SH-SY5Y (cell line): Measurements from ENCODE around the gene LIN37.

ENCODE experiments used
- GATA2 ChIP-seq: IDR thresholded peaks from 2 replicates; pipeline ENCODE4 v1.6.1; 2011; ENCODE audit warnings: mild to moderate bottlenecking, low read depth, low read length
- GATA3 ChIP-seq: IDR thresholded peaks from 2 replicates; pipeline ENCODE4 v1.6.1; 2011; ENCODE audit warnings: low read depth, mild to moderate bottlenecking, low read length, moderate library complexity

DNA sequence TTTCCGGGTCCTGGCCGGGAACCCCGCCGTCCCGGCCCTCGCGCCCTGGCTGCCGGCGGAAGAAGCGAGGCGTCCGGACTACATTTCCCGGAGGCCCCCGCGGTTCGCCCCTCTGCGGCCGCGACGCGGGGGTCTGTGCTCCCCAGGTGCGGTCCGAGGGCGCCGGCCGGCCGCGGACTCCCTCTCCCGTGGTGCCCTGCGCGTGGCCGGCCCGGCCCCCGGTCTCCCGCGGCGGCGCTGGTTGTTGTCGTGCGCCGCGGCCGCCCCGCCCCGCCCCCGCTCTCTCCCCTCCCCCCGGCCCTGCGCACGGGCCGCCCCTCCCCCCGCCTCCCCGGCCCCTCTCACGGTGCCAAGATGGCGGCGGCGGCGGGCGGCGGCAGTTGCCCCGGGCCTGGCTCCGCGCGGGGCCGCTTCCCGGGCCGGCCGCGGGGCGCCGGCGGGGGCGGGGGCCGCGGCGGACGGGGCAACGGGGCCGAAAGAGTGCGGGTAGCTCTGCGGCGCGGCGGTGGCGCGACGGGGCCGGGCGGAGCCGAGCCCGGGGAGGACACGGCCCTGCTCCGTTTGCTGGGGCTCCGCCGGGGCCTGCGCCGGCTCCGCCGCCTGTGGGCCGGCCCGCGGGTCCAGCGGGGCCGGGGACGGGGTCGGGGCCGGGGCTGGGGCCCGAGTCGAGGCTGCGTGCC lies 30.6 kb upstream of the LIN37 start, which contains the start of gene KMT2B:
- TF ChIP-seq GATA2 (no peak), GATA3 (no peak)
